22Rv1 (cell line): Measurements from ENCODE around the gene MARVELD3.

Experiments used
- H3K27ac ChIP-seq: fragments of 450-650 bp; 2 replicates; pipeline ENCODE4 v1.5.1; 2017
- ZFX ChIP-seq: fragments of 450-650 bp; IDR thresholded peaks from 2 replicates; pipeline ENCODE4 v1.6.1; 2017; ENCODE audit warnings: antibody characterized with exemption, borderline replicate concordance
- TF ChIP-seq, protein P1 (sequence below): fragments of 450-650 bp; IDR thresholded peaks from 2 replicates; pipeline ENCODE4 v1.5.1; 2017; ENCODE audit warnings: mild to moderate bottlenecking

The MARVELD3 gene

DNA sequence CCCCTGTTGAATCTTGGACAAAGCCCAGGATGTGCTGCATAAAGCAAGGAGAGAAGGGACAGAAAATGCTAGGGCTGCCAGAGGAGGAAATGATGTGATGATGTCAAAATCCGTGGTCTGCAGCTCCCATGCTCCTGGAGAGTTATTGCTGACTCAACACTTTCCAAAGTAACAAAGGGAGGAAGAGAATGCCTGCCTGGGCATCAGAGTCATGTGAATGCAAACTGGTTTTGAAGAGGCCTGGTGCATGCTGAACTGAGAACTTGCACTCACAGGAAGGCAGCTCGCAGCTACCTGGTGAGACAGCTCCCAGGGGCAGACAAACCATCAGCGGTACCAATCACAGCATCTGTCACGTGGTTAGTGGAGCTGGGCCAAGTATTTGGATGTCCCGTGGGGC, 2.8 kb downstream of the MARVELD3 start:
- H3K27ac ChIP-seq, result no peak overlapping the region
- no peak for TF ChIP-seq ZFX
- TF ChIP-seq, protein P1, sequence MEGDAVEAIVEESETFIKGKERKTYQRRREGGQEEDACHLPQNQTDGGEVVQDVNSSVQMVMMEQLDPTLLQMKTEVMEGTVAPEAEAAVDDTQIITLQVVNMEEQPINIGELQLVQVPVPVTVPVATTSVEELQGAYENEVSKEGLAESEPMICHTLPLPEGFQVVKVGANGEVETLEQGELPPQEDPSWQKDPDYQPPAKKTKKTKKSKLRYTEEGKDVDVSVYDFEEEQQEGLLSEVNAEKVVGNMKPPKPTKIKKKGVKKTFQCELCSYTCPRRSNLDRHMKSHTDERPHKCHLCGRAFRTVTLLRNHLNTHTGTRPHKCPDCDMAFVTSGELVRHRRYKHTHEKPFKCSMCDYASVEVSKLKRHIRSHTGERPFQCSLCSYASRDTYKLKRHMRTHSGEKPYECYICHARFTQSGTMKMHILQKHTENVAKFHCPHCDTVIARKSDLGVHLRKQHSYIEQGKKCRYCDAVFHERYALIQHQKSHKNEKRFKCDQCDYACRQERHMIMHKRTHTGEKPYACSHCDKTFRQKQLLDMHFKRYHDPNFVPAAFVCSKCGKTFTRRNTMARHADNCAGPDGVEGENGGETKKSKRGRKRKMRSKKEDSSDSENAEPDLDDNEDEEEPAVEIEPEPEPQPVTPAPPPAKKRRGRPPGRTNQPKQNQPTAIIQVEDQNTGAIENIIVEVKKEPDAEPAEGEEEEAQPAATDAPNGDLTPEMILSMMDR, result no peak

DNA sequence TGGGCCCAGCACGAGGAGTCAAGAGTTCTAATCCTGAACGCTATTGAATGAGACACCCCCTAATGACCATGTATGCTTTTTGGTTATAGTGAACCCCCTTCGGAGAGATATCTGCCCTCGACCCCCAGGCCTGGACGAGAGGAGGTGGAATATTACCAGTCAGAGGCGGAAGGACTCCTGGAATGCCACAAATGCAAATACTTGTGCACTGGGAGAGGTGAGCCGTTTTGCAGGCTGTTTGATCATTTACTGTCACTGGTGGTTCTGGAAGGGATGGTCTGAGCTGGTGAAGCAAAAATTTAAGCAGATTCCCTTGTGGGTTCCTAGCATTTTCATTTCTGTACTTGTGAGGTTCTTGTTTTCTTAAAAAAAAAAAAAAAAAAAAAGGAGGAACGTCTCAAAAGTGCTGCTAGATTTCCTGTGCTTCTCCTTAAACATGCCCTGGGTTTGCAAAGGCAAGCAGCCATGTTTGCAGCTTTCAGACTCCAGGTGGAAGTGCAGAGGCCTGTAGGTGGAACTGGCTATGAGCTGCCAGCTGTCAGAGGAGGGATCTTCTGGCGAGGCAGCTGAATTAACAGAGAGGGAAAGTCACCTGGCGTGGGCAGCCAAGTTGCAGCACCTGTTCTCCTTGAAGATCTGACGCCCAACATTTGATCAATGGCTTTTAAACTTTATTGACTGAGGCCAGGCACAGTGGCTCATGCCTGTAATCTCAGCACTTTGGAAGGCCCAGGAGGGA, 3.5 kb downstream of the MARVELD3 start:
- no peak for TF ChIP-seq ZFX
- TF ChIP-seq, protein P1, result no peak
- H3K27ac ChIP-seq, result no peak overlapping the region

DNA sequence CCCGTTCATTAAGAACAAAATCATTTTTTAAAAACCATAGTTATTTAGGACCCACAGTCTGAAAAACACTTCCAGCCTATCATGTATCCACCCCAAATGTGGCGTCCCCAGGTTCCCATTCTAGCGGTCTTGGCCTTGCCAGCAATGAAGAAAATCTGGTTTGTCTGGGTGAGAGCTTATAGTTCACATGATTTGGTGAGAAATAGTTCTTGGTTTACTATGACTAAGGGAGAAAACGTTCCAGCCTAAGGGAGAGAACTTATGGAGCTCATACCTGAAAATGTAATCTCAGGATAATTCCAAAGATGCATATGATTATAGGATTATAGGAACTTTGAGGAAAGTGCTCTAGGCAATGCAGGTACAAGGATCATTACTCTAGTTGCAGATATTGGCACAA, 4.8 kb downstream of the MARVELD3 start:
- H3K27ac ChIP-seq, result no peak overlapping the region
- TF ChIP-seq, protein P1, result no peak
- TF ChIP-seq ZFX, result no peak

DNA sequence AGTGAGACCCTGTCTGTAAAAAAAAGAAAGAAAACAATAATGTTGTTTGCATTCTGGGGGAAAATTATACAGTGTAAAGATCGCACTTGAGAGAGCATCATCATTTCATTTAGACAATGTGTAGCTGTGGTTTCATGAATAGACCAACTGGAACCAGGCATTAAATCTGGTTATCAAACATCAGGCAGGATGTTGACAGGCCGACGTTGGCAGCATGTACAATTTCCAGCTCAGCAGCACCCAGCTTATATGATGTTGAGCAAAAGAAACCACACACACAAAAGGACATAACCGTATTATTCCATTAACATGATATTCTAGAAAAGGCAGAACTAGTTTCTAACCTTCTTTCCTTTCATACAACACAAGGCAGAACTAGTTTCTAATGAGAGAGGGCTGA, 5.8 kb downstream of the MARVELD3 start:
- H3K27ac ChIP-seq, result no peak overlapping the region
- no peak for TF ChIP-seq ZFX
- TF ChIP-seq, protein P1, result no peak

DNA sequence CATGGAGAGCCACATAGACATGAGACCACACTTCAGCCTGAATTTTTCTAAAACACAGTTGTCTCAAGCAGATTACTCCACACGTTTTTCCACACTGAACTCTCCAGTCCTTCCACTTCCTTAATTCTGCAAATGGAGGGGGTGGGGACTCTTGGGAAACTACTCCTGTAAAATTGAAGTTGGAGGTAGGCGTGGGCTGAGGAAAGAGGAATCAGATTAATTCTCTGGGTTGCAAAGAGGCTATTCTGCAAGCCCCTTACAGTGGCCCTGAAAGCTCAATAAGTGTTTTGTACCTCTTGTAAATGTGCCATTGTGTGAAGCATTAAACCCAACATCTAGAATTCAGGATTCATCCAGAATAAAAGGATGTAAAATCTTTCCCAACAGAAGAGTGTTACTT, 9.6 kb downstream of the MARVELD3 start:
- no peak for TF ChIP-seq ZFX
- TF ChIP-seq, protein P1, result no peak
- no peak overlapping the region for H3K27ac ChIP-seq

DNA sequence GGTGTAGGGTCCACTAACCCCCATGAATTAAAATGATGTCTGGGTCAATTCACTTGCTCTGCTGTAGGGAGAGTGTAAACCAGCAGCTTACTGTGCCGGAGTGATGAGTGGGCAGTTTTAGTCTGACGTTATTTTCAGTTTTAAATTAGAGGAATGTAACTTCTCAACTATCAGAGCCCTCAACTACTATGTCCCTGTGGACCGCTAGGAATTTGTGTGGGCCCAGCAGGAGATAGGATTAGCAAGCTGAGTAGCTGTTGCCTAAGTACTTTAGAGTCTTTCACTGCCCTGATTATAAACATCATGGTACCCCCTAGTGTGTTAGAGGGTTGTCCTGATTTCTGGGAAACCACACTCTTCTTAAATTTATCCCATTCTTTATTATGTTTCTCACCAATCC, 11.4 kb downstream of the MARVELD3 start:
- no peak for TF ChIP-seq ZFX
- TF ChIP-seq, protein P1, result no peak
- H3K27ac ChIP-seq, result no peak overlapping the region

DNA sequence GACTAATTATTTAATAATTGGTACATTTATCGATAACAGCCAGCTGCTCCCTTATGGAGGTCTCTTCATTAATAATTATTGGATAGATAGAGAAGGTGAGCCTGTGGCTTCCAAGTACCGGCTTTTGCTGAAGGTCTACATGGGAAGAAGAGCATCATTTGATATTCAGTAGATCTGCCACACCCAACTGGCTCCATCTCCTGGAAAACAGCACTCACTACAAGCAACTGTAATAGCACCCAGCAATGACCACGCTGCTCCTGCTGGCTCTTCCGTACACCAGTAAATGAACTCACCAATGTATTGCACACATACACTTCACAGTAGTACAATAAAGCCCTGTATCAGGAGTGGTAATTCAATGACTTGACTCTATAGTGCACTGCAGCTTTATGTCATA, 19.5 kb downstream of the MARVELD3 start:
- TF ChIP-seq ZFX, result no peak
- TF ChIP-seq, protein P1, result peak; percentile 65
- no peak overlapping the region for H3K27ac ChIP-seq
